OCI-LY1 (cell line): ENCODE measurements around the gene FBXL22.

ENCODE experiments used
- EZH2 ChIP-seq: fragments of 200-600 bp; sonication (generic), shearing (Covaris generic); IDR thresholded peaks from 2 replicates; pipeline ENCODE4 v1.8.0; 2017; ENCODE audit warnings: borderline replicate concordance, mixed run types, mild to moderate bottlenecking, antibody characterized with exemption, low read length, moderate library complexity, mixed read lengths
- TF ChIP-seq, protein P1 (sequence below): fragments of 200-600 bp; sonication (generic), shearing (Covaris generic); IDR thresholded peaks from 2 replicates; pipeline ENCODE4 v1.5.1; 2017; ENCODE audit warnings: mild to moderate bottlenecking, antibody characterized with exemption, low read length, moderate library complexity, mixed read lengths

DNA sequence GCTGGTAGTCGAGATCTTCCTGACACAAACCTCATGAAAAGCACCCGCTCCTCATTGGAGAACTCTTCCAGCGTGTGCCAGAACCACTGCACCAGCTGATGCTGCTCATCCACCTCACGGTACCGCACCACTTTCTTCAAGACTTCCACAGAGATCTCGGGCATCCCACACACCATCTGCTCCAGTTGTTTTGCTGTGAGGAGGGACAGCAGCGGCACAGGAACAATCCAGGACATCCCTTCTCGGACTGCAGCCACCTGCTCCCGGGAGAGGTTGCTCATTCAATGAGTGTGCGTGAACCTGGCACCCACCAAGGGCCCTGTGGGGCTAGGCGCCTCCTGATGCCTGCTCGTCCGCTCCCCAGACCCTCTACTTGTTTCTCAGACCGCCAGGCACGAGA is 15.1 kb downstream of the FBXL22 start:
- TF ChIP-seq, protein P1, sequence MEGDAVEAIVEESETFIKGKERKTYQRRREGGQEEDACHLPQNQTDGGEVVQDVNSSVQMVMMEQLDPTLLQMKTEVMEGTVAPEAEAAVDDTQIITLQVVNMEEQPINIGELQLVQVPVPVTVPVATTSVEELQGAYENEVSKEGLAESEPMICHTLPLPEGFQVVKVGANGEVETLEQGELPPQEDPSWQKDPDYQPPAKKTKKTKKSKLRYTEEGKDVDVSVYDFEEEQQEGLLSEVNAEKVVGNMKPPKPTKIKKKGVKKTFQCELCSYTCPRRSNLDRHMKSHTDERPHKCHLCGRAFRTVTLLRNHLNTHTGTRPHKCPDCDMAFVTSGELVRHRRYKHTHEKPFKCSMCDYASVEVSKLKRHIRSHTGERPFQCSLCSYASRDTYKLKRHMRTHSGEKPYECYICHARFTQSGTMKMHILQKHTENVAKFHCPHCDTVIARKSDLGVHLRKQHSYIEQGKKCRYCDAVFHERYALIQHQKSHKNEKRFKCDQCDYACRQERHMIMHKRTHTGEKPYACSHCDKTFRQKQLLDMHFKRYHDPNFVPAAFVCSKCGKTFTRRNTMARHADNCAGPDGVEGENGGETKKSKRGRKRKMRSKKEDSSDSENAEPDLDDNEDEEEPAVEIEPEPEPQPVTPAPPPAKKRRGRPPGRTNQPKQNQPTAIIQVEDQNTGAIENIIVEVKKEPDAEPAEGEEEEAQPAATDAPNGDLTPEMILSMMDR, result no peak
- TF ChIP-seq EZH2, result no peak
